Adrenal gland (tissue), 12 donors: ENCODE data around the gene KCTD2. TPM values are rescaled to one million over a fixed set of nuclear protein-coding genes. Genes with fewer than 3 reads are reported as not detected.
"Not testable (repeated sequence)": the region's sequence is repeated elsewhere in the genome, so short reads cannot be mapped to it uniquely, and the experiment has no call there.

Experiments
- DNase-seq, 7 donors: peaks; one replicate each; pipeline ENCODE4 v3.0.0-alpha.2; 2019 to 2020
- H3K27ac ChIP-seq, 5 donors: fragments of 200-600 bp; sonication (generic) in 4 of 5; 1 replicate in 3 of 5; 2 replicates in 2 of 5; pipeline versions ENCODE4 v1.5.1 to v1.8.0; 2016 to 2020; ENCODE audit warnings: mild to moderate bottlenecking in 1 of 5
- H3K27me3 ChIP-seq: fragments of 200-600 bp; 2 replicates; pipeline ENCODE4 v1.8.0; 2021
- H3K36me3 ChIP-seq, 2 donors: fragments of 200-600 bp; replicated peaks in 1 of 2; 1 replicate in 1 of 2; 2 replicates in 1 of 2; pipeline versions ENCODE4 v1.5.1 to v1.8.0; 2018 to 2022
- H3K4me1 ChIP-seq, 2 donors: fragments of 200-600 bp; replicated peaks in 1 of 2; 1 replicate in 1 of 2; 2 replicates in 1 of 2; pipeline versions ENCODE4 v1.5.1 to v1.8.0; 2018 to 2021
- H3K4me3 ChIP-seq, 4 donors: fragments of 200-600 bp; sonication (generic) in 3 of 4; one replicate each; pipeline ENCODE4 v1.5.1; 2016 to 2018
- H3K9me3 ChIP-seq, 3 donors: fragments of 200-600 bp; sonication (generic) in 1 of 3; replicated peaks in 1 of 3; 1 replicate in 2 of 3; 2 replicates in 1 of 3; pipeline versions ENCODE4 v1.5.1 to v1.8.0; 2016 to 2021
- POLR2A ChIP-seq, 2 donors: fragments of 450-650 bp; IDR thresholded peaks; one replicate each; pipeline ENCODE4 v1.6.1; 2017; ENCODE audit warnings: antibody characterized with exemption in 2 of 2, mild to moderate bottlenecking in 2 of 2, moderate library complexity in 1 of 2
- WGBS, 4 donors: extraction: QIAGEN DNeasy Blood & Tissue Kit in 2 of 4; methylation state at CpG; one replicate each; pipeline versions ENCODE4 v1.1.5 to v1.1.7; 2013 to 2017; 5-methylcytosine and 5-hydroxymethylcytosine counted together
- intact Hi-C, 2 donors: fragments of 100-400 bp; cut with DNase I; formaldehyde crosslinking; loops; one replicate each; pipeline versions ENCODE4 v1.14.1 to v1.15.0; 2022 to 2023
- polyA plus RNA-seq, 3 donors: library from polyadenylated mRNA; stranded (reverse); fragments of 200-250 nt in 2 of 3; fragments of 350-450 nt in 1 of 3; fragmentation: Illumina TruSeq in 1 of 3; extraction: RNeasy Lipid Tissue Mini Kit (QIAGEN cat#74804) in 1 of 3; gene quantifications; one replicate each; pipeline ENCODE4 v1.2.3, GENCODE V29; 2013 to 2014
- total RNA-seq, 9 donors: library from RNA; depleted of rRNA in 4 of 9; stranded (reverse); fragments of >200 nt in 4 of 9; fragments of 120-200 nt in 1 of 9; fragmentation: NEBNext Ultra II Directional in 1 of 9; extraction: Animal tissue kit (Norgen Biotek cat#: 25700) in 1 of 9; gene quantifications; one replicate each; pipeline versions ENCODE4 v1.1.0 to v1.2.4, GENCODE V29; 2013 to 2023
- TF ChIP-seq, protein P1 (sequence below), 6 experiments: fragments of 450-650 bp in 4 of 6; fragments of 200-600 bp in 2 of 6; sonication (generic) in 1 of 6; IDR thresholded peaks; 1 replicate in 5 of 6; 2 replicates in 1 of 6; pipeline versions ENCODE4 v1.5.1 to v1.8.0; 2016 to 2021; ENCODE audit warnings: antibody characterized with exemption in 6 of 6, mild to moderate bottlenecking in 2 of 6, moderate library complexity in 1 of 6
- donor health status: healthy with polysubstance abuse.
- donor health status: Bipolar disorder and iron deficiency.
- donor health status: DM: yes; HTN: yes; CAD: no.
- donor health status: DM: no; HTN: no; CAD: no.
- donor health status: DM: no; HTN: no; CAD: no.
- donor health status: DM: yes; HTN: yes; CAD: no.

The KCTD2 gene
- total and polyA plus RNA-seq, 12 donors, result 20.6 to 52.4 (median 40.5) TPM

DNA sequence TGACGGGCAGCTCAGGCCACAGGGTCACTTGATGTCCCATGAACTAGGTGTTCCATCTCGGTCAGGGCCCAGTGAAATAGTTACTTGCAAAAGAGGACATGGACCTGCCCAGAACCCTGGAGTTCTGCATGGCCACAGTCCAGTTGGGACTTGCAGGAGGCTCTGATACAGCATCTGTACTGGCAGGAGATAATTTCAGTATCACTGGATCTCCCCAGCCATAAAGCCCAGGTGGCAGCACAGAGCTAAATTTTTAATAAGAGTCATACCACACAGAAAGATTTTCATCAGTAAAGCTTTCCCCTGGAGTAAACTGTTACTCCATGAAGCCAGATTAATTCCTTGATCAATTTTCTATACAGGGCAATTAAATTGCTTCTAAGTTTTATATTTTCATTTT lies 22.8 kb downstream of the KCTD2 start:
- DNase-seq, result peak in 1 of 7 donors; percentile 51
- TF ChIP-seq, protein P1, sequence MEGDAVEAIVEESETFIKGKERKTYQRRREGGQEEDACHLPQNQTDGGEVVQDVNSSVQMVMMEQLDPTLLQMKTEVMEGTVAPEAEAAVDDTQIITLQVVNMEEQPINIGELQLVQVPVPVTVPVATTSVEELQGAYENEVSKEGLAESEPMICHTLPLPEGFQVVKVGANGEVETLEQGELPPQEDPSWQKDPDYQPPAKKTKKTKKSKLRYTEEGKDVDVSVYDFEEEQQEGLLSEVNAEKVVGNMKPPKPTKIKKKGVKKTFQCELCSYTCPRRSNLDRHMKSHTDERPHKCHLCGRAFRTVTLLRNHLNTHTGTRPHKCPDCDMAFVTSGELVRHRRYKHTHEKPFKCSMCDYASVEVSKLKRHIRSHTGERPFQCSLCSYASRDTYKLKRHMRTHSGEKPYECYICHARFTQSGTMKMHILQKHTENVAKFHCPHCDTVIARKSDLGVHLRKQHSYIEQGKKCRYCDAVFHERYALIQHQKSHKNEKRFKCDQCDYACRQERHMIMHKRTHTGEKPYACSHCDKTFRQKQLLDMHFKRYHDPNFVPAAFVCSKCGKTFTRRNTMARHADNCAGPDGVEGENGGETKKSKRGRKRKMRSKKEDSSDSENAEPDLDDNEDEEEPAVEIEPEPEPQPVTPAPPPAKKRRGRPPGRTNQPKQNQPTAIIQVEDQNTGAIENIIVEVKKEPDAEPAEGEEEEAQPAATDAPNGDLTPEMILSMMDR (IDR thresholded peaks at IDR 0.05), result peak in 4 of 6 experiments; percentile 9 to 43 (median 37)
- no peak for TF ChIP-seq POLR2A (IDR thresholded peaks at IDR 0.05)
- no peak overlapping the region for H3K4me3 ChIP-seq
- peaks cover 0 to 4% of the 10 kb centered on the region in 2 donors for H3K36me3 ChIP-seq
- WGBS, 4 donors, result 63 to 95% (median 95%) methylated on average over 2 of the region's 2 CpGs
- intact Hi-C loops, result loop anchor here in 1 of 2 donors (10.0 kb wide), 1 partner anchor 65 kb away; no protein-coding TSS in a partner anchor
- H3K4me1 ChIP-seq, result peaks cover 0 to 8% of the 10 kb centered on the region in 2 donors
- no peaks in the 10 kb centered on the region for H3K27me3 ChIP-seq
- H3K27ac ChIP-seq, result no peak overlapping the region
- H3K9me3 ChIP-seq, result no peaks in the 10 kb centered on the region

DNA sequence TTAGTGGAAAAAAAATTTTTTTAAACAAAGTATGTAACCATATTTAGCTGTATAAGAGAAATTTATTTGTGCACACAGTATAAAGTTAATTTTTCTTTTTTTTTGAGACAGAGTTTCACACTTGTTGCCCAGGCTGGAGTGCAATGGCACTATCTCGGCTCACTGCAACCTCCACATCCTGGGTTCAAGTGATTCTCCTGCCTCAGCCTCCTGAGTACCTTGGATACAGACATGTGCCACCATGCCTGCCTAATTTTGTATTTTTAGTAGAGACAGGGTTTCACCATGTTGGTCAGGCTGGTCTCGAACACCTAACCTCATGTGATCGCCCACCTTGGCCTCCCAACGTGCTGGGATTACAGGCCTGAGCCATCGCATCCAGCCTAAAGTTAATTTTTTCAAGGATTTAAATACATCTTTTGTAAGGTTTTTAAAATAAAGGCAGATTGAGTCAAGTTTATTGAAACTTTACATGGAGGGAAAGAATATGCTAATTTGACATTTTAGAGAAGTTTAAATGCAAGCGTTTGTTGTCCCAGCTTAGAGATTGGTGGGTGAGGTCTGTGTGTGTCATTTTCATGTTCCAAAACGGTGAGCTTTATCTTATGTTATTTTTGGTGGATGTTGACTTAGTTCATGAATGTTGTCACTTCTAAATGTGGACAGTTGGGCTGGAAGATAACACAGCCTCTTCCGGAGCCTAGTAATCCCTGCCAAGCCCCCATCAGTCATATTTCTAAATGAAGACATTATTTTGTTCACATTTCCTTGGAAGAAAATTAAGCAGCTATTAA lies 24.6 kb downstream of the KCTD2 start:
- H3K36me3 ChIP-seq, H3K4me1 ChIP-seq, DNase-seq, H3K9me3 ChIP-seq, H3K27me3 ChIP-seq, H3K4me3 ChIP-seq, intact Hi-C loops, H3K27ac ChIP-seq: not testable (repeated sequence)
- WGBS, 4 donors, result 64 to 77% (median 72%) methylated on average over 6 to 8 of the region's 8 CpGs

DNA sequence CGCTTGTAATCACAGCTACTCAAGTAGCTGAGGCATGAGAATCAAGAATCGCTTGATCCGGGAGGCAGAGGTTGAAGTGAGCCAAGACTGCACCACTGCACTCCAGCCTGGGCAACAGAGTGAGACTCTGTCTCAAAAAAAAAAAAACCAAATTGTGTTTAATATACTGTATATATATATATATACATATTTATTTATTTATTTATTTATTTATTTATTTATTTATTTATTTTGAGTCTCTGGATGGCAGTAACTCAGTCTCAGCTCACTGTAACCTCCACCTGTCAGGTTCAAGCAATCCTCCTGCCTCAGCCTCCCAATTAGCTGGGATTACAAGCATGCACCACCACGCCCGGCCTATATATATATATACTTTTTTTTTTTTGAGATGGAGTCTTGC lies 25.9 kb downstream of the KCTD2 start:
- 95 to 99% (median 97%) methylated on average over 5 of the region's 5 CpGs for WGBS, 4 donors
- peaks cover 4 to 17% of the 10 kb centered on the region in 2 donors for H3K4me1 ChIP-seq
- intact Hi-C loops, H3K27me3 ChIP-seq, H3K9me3 ChIP-seq, H3K4me3 ChIP-seq, H3K27ac ChIP-seq, H3K36me3 ChIP-seq, DNase-seq: not testable (repeated sequence)

DNA sequence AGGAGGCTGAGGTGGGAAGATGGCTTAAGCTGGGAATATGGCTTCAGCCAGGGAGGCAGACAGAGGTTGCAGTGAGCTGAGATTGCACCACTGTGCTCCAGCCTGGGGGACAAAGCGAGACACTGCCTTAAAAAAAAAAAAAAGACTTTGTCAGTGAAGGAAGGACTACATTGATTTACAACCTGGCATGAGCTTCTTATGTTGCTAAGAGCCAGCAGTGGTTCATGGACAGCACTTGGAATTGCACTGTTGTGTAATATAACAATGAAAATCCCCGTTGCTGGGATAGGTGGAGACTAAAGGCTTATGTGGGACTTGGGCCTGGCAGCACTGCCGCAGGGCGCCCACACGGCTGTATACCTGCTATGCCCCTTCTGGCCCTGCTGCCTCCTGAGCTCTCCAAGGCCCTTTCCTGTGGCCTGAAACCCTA lies 26.6 kb downstream of the KCTD2 start:
- H3K4me1 ChIP-seq, result peaks cover 7 to 25% of the 10 kb centered on the region in 2 donors
- 27 to 41% (median 37%) methylated on average over 5 of the region's 5 CpGs for WGBS, 4 donors
- H3K27ac ChIP-seq, result peak overlapping the region in 2 of 5 donors; percentile 56 to 60
- no peaks in the 10 kb centered on the region for H3K27me3 ChIP-seq
- no peak overlapping the region for H3K4me3 ChIP-seq
- TF ChIP-seq, protein P1 (IDR thresholded peaks at IDR 0.05), result peak in 1 of 6 experiments; percentile 24
- TF ChIP-seq POLR2A (IDR thresholded peaks at IDR 0.05), result no peak
- intact Hi-C loops, result no loop called here
- no peaks in the 10 kb centered on the region for H3K36me3 ChIP-seq
- DNase-seq, result peak; percentile 38 to 79 (median 67)
- H3K9me3 ChIP-seq, result no peaks in the 10 kb centered on the region

DNA sequence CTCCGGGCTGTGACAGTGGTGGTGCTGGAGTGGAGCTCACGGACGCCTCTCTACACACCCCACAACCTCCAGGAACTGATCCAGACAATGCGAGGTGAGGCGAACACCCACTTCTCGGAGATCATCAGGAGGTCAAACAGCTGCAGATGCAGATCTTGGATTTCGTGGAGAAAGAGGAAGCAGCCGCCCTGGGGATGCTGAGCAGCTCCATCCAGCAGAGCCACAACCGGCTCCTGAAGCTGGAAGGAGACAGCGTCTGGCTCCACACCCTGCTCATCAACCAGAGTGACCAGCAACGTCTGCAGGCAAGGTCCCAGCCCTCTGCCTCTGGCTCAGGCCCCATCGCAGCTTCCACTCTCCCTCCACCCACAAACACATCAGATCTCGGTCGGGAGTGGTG lies 27.5 kb downstream of the KCTD2 start:
- Histone ChIP-seq H3K9me3 (no peaks in the 10 kb centered on the region), H3K27me3 (no peaks in the 10 kb centered on the region), H3K4me1 (peaks cover 14 to 34% of the 10 kb centered on the region in 2 donors), H3K36me3 (no peaks in the 10 kb centered on the region), H3K27ac (peak overlapping the region in 1 of 5 donors; percentile 60), H3K4me3 (no peak overlapping the region)
- TF ChIP-seq, protein P1 (IDR thresholded peaks at IDR 0.05), result no peak
- TF ChIP-seq POLR2A (IDR thresholded peaks at IDR 0.05), result no peak
- intact Hi-C loops, result no loop called here
- no peak for DNase-seq
- WGBS, 4 donors, result 84 to 94% (median 87%) methylated on average over 9 to 14 of the region's 14 CpGs
